Hepatocyte (in vitro differentiated cells): ENCODE measurements around the gene EIF4E1B. TPM values are rescaled to one million over a fixed set of nuclear protein-coding genes. Genes with fewer than 3 reads are reported as not detected.

Experiments used
- DNase-seq: peaks from one replicate; pipeline ENCODE4 v3.0.0-alpha.2; 2016; ENCODE audit warnings: low spot score
- H2AFZ ChIP-seq: fragments of 200-600 bp; sonication (generic); 2 replicates; pipeline ENCODE4 v1.6.0; 2016; ENCODE audit warnings: antibody characterized with exemption, mild to moderate bottlenecking
- H3K27ac ChIP-seq: fragments of 200-600 bp; sonication (generic); 2 replicates; pipeline ENCODE4 v1.5.1; 2016; ENCODE audit warnings: mild to moderate bottlenecking
- H3K27me3 ChIP-seq: fragments of 200-600 bp; sonication (generic); 2 replicates; pipeline ENCODE4 v1.6.1; 2016
- H3K36me3 ChIP-seq: fragments of 200-600 bp; sonication (generic); replicated peaks from 2 replicates; pipeline ENCODE4 v1.5.1; 2016; ENCODE audit warnings: low read depth; ENCODE audit not compliant: insufficient read depth
- H3K4me1 ChIP-seq: fragments of 200-600 bp; sonication (generic); 2 replicates; pipeline ENCODE4 v1.5.1; 2016; ENCODE audit warnings: mild to moderate bottlenecking, moderate library complexity; ENCODE audit not compliant: insufficient read depth
- H3K4me2 ChIP-seq: fragments of 200-600 bp; sonication (generic); 2 replicates; pipeline ENCODE4 v1.6.0; 2016
- H3K4me3 ChIP-seq: fragments of 200-600 bp; sonication (generic); 2 replicates; pipeline ENCODE4 v1.5.1; 2016; ENCODE audit warnings: mild to moderate bottlenecking
- H3K79me2 ChIP-seq: fragments of 200-600 bp; sonication (generic); 2 replicates; pipeline ENCODE4 v1.6.0; 2017; ENCODE audit warnings: mild to moderate bottlenecking
- H3K9me2 ChIP-seq: fragments of 200-600 bp; sonication (generic); replicated peaks from 2 replicates; pipeline ENCODE4 v1.6.0; 2017; ENCODE audit warnings: mild to moderate bottlenecking; ENCODE audit not compliant: insufficient read depth
- H3K9me3 ChIP-seq: fragments of 200-600 bp; sonication (generic); 2 replicates; pipeline ENCODE4 v1.5.1; 2016; ENCODE audit warnings: low read depth, mild to moderate bottlenecking
- H4K20me1 ChIP-seq: fragments of 200-600 bp; sonication (generic); 2 replicates; pipeline ENCODE4 v1.6.0; 2016; ENCODE audit warnings: mild to moderate bottlenecking; ENCODE audit not compliant: insufficient read depth, poor library complexity, severe bottlenecking
- CTCF ChIP-seq: fragments of 200-600 bp; sonication (generic); IDR thresholded peaks from 2 replicates; pipeline ENCODE4 v1.5.1; 2016; ENCODE audit warnings: antibody characterized with exemption, mild to moderate bottlenecking; ENCODE audit not compliant: poor library complexity
- EZH2 ChIP-seq: fragments of 200-600 bp; sonication (generic); IDR thresholded peaks from 2 replicates; pipeline ENCODE4 v1.6.1; 2016; ENCODE audit warnings: antibody characterized with exemption, mild to moderate bottlenecking, borderline replicate concordance
- EZH2phosphoT487 ChIP-seq: fragments of 200-600 bp; sonication (generic); IDR thresholded peaks from one replicate; pipeline ENCODE4 v1.6.1; 2018; ENCODE audit warnings: antibody characterized with exemption, mild to moderate bottlenecking, low read depth, moderate library complexity; ENCODE audit not compliant: unreplicated experiment, severe bottlenecking
- WGBS: methylation state at CpG from one replicate; pipeline ENCODE4 v1.1.6; 2016; ENCODE audit warnings: low lambda C conversion rate; ENCODE audit errors: missing lambda C conversion rate; 5-methylcytosine and 5-hydroxymethylcytosine counted together
- polyA plus RNA-seq: library from polyadenylated mRNA; unstranded; fragments of >200 nt; fragmentation: Nextera tagmentation; extraction: Ambion mirVana; gene quantifications from 2 replicates; pipeline ENCODE4 v1.2.1, GENCODE V29; 2016
- total RNA-seq: library from RNA; depleted of rRNA; stranded (reverse); fragments of >200 nt; gene quantifications from 2 replicates; pipeline ENCODE4 v1.2.3, GENCODE V29; 2014

The EIF4E1B gene
- total and polyA plus RNA-seq, 2 experiments from 2014 or later, result not detected

DNA sequence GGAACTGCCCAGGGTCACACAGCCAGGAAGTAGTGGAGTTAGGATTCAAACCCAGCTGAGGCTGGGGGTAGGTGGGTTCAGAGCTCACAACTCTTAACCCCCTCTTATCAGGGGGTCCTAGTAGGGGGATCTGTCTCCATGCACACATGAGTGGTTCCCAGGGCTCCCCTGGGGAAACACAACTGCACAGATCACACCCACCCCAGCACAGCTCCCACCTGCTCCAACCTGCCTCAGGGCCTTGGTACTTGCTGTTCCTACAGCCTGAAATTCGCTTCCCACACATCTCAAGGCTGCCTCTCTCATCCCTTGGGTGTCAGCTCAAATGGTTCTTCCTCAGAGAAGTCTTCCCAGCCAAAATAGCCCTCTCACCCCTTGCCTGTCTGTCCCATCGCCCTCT, 5.0 kb upstream of the EIF4E1B start:
- DNase-seq, result no peak
- WGBS, result 81% methylated on average over 2 of the region's 2 CpGs
- Histone ChIP-seq H3K4me3 (no peak overlapping the region), H3K79me2 (no peaks in the 10 kb centered on the region), H3K4me2 (no peak overlapping the region), H3K27ac (no peak overlapping the region), H3K36me3 (no peaks in the 10 kb centered on the region), H2AFZ (no peak overlapping the region), H3K27me3 (peaks cover 77% of the 10 kb centered on the region), H3K4me1 (no peaks in the 10 kb centered on the region), H3K9me2 (no peaks in the 10 kb centered on the region), H3K9me3 (no peaks in the 10 kb centered on the region), H4K20me1 (no peaks in the 10 kb centered on the region)
- TF ChIP-seq CTCF (no peak), EZH2 (no peak), EZH2phosphoT487 (no peak)

DNA sequence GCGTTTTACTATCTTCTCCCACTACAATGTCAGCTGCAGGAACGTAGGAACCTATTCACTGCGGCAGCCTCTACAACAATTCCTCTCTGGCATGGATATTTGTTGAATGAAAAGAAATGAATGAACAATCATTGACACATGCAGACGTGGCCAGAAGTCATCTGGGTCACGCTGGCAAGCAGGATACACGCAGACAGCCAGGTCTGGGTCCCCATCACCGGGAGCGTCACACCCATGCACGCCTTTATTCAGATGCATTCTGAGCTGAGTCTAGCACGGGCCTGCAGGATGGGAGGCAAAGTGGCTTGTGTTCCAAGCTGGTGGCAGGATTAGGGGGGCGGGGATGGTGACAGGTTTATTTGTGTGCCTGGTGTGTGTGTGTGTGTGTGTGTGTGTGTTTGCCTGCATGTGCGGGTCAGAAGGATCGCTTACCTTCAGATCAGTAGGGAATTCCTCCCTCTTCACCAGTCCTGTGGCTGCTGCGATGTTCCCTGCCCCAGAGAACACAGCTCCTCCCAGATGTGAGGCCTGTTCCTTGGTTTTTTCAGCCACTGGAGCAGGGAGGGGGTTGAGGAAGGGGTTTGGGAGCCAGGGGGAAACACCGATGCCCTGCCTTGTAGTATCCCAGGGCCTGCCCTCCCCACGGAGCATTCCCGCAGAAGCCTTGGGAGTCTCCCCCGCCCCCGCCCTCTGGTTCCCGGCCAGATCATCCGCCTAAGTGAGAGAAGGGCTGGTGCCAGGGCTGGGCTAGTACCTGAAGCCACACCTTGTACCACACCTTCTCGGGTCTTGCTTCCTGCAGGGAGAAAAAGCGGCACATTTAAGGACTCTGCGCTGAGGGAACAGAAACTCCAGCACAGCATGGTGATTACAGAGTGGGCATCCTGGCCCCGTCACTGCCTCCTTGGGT, 4.3 kb upstream of the EIF4E1B start:
- H3K36me3 ChIP-seq, result no peaks in the 10 kb centered on the region
- no peaks in the 10 kb centered on the region for H4K20me1 ChIP-seq
- H3K27ac ChIP-seq, result no peak overlapping the region
- no peaks in the 10 kb centered on the region for H3K9me2 ChIP-seq
- peaks cover 77% of the 10 kb centered on the region for H3K27me3 ChIP-seq
- no peak overlapping the region for H3K4me3 ChIP-seq
- no peaks in the 10 kb centered on the region for H3K79me2 ChIP-seq
- no peaks in the 10 kb centered on the region for H3K4me1 ChIP-seq
- 76% methylated on average over 23 of the region's 25 CpGs for WGBS
- no peak for TF ChIP-seq CTCF
- TF ChIP-seq EZH2phosphoT487, result no peak
- no peak overlapping the region for H2AFZ ChIP-seq
- H3K9me3 ChIP-seq, result no peaks in the 10 kb centered on the region
- DNase-seq, result no peak
- no peak overlapping the region for H3K4me2 ChIP-seq

GRCh38 chr5:176626876-176627236, 3.6 kb upstream of the EIF4E1B start:
- no peak overlapping the region for H3K4me3 ChIP-seq
- no peak overlapping the region for H3K27ac ChIP-seq
- 85% methylated on average over 7 of the region's 7 CpGs for WGBS
- H3K9me2 ChIP-seq, result no peaks in the 10 kb centered on the region
- H3K4me1 ChIP-seq, result no peaks in the 10 kb centered on the region
- no peak overlapping the region for H3K4me2 ChIP-seq
- no peaks in the 10 kb centered on the region for H3K9me3 ChIP-seq
- H2AFZ ChIP-seq, result no peak overlapping the region
- peaks cover 77% of the 10 kb centered on the region for H3K27me3 ChIP-seq
- no peak for TF ChIP-seq EZH2
- no peak for TF ChIP-seq EZH2phosphoT487
- no peak for TF ChIP-seq CTCF
- H3K36me3 ChIP-seq, result no peaks in the 10 kb centered on the region
- H3K79me2 ChIP-seq, result no peaks in the 10 kb centered on the region
- H4K20me1 ChIP-seq, result no peaks in the 10 kb centered on the region
- DNase-seq, result no peak
